Measurements from ENCODE around the gene SALL2. TPM values are rescaled to one million over a fixed set of nuclear protein-coding genes. Genes with fewer than 3 reads are reported as not detected.

Gene SALL2
- total RNA-seq, 1 experiment from 2014 or later, result 0.47 TPM

DNA sequence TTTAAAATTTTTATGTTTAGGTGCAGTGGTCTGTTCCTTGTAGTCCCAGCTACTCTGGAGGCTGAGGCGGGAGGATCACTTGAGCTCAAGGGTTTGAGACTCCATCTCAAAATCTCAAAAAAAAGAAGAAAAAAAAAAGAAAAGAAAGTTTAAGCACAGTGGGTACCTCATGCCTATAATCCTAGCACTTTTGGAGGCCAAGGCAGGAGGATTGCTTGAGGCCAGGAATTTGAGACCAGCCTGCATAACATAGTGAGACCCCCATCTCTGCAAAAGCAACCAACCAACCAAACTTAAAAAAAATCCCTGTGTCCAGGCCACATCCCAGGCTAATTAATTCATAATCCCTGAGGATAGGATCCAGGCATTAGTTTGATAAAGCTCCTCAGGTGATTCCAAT, 3.4 kb upstream of the SALL2 start:
- Histone ChIP-seq H3K4me2 (ENCODE audit: low read length) (no peak overlapping the region), H3K4me1 (ENCODE audit: control insufficient read depth in 1 of 2, insufficient read depth in 2 of 2, low read length in 2 of 2) (peaks cover 0 to 5% of the 10 kb centered on the region in 2 experiments; a peak in 1 of 4 replicates), H3K27me3 (ENCODE audit: insufficient read depth, low read length) (0 out of 2 replicates have a peak, but pooled peaks cover under 1% of the 10 kb centered on the region), H3K36me3 (ENCODE audit: control insufficient read depth in 1 of 2, insufficient read depth in 2 of 2, low read length in 2 of 2) (no peaks in the 10 kb centered on the region), H4K20me1 (ENCODE audit: insufficient read depth) (no peaks in the 10 kb centered on the region), H3K9ac (ENCODE audit: low read length) (no peak overlapping the region), H3K27ac (ENCODE audit: low read depth, low read length) (no peak overlapping the region), H3K4me3 (replicated peaks in 1 of 2; ENCODE audit: low read depth in 1 of 2, low read length in 2 of 2) (no peak overlapping the region), H3K79me2 (ENCODE audit: insufficient read depth, low read length) (no peaks in the 10 kb centered on the region), H3K9me3 (ENCODE audit: control insufficient read depth in 1 of 2, insufficient read depth in 1 of 2, low read depth in 1 of 2, low read length in 2 of 2) (no peaks in the 10 kb centered on the region), H3K9me2 (ENCODE audit: insufficient read depth) (no peaks in the 10 kb centered on the region), H2AFZ (ENCODE audit: low read depth, low read length, poor library complexity, severe bottlenecking) (no peak overlapping the region)
- ATAC-seq (no peak), DNase-seq (ENCODE audit: low read depth, low spot score) (no peak)
- intact Hi-C loops (cut with micrococcal nuclease), result no loop called here
- POLR2A ChIA-PET, result no interaction called here
- CTCF ChIA-PET, result no interaction called here
- no TSS peak for BruUV-seq (replicated peaks)
- TF ChIP-seq SP1 (IDR thresholded peaks at IDR 0.05; ENCODE audit: low read depth), result no peak
- no peak for TF ChIP-seq RAD21 (IDR thresholded peaks at IDR 0.05; ENCODE audit: low read depth)
- no peak for TF ChIP-seq EZH2phosphoT487 (IDR thresholded peaks at IDR 0.05; ENCODE audit: borderline replicate concordance)
- TF ChIP-seq, protein P1, sequence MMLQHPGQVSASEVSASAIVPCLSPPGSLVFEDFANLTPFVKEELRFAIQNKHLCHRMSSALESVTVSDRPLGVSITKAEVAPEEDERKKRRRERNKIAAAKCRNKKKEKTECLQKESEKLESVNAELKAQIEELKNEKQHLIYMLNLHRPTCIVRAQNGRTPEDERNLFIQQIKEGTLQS (IDR thresholded peaks at IDR 0.05), result no peak
- TF ChIP-seq CBX3 (IDR thresholded peaks at IDR 0.05; ENCODE audit: low read depth), result no peak
- TF ChIP-seq CEBPB (IDR thresholded peaks at IDR 0.05; ENCODE audit: low read depth), result no peak
- no peak for TF ChIP-seq REST (IDR thresholded peaks at IDR 0.05; ENCODE audit: low read depth)
- RAD21 ChIA-PET (ENCODE audit: low non-redundant PET in 1 of 2, low total read pairs in 2 of 2, uncharacterized antibody in 2 of 2, unreplicated experiment in 2 of 2), result no interaction called here

All from HCT116 (cell line).